Measurements from ENCODE around the gene PRKN.
"Not testable (repeated sequence)": the region's sequence is repeated elsewhere in the genome, so short reads cannot be mapped to it uniquely, and the experiment has no call there.

The PRKN gene

DNA sequence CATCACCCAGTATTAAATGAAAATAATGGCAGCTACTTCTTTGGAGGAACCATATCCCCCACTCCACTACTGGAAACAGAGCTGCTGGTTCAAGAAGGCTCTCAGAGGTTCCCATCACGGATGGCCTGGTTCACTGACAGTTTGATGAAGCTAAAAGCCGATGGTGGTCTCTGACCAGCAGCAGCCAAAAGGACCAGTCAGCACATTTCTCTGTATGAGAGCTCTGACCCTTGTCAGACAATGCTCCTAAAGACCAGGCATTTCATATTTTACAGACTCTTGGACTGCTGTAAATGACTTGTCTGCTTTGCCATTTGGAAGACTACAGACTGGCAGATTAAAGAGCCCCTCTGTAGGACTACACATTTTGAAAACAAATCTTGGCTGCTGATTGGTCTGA is 16.6 kb downstream of the PRKN start:
- DNase-seq (ENCODE audit: low read depth), result no peak

DNA sequence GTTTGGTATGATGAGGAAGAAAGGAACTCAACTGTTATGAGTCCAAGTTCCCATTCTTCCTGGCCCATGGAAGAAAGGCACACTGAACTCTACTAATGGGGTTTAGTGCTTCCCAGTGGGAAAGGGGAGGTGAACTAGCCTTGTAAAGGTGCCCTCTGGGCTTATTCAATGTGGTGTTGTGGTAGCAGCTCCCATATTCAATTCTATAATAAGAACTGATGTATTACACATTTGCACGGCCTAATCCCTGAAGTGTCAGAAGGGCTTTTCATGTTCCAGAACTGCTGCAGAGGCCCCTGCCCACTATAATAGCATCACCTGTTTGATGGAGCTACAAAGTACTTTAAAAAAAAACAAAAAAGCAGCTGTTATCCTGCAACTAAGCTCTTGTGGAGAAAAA is 17.1 kb downstream of the PRKN start:
- DNase-seq (ENCODE audit: low read depth), result no peak

DNA sequence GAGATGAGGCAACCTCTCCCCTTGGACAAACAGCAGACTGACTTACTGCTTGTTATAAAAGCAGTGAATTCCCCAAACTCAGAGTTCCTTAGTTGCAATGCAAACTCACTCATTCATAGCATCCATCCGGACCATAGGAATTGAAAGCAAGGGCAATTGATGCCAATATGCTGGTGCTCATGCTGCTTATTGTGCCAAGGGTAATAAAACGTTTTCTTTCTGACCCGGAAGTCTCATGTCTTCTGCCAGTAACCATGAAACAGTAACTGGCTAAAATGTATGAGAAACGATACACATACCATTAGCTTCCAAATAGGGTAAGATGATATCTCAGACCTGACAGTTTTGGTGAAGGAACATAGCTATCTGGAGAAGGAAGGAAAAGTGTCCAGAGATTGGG is 18.1 kb downstream of the PRKN start:
- no peak for DNase-seq (ENCODE audit: low read depth)

DNA sequence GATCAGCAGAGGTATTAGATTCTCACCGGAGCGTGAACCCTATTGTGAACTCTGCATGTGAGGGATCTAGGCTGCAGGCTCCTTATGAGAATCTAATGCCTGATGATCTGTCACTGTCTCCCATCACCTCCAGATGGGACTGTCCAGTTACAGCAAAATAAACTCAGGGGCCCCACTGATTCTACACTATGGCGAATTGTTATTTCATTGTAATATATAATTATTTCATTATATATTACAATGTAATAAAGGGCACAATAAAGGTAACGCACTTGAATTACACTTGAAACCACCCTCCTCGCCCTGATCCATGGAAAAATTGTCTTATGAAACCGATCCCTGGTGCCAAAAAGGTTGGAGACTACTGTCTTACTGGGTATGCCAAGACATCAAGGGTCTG is 18.6 kb downstream of the PRKN start:
- DNase-seq (ENCODE audit: low read depth), result no peak

DNA sequence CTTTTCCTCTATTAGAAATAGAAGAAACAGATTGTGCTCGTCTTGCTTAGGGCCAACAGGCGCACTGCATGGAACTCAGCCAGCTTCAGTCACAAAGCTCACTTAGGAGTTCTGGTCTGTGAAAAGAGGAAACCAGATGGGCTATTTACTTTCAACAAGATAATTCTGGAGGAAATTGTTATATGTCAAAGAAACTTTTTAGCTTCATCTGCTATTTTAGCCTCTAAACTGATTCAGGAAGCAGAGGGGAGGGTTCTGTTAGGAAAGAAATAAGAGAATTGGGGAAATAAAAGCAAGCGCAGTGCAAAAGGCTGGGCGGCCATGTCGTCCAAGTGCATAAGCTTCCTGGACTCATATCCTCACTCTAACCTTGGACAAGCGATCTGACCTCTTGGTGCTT is 21.3 kb downstream of the PRKN start:
- DNase-seq (ENCODE audit: low read depth), result no peak

DNA sequence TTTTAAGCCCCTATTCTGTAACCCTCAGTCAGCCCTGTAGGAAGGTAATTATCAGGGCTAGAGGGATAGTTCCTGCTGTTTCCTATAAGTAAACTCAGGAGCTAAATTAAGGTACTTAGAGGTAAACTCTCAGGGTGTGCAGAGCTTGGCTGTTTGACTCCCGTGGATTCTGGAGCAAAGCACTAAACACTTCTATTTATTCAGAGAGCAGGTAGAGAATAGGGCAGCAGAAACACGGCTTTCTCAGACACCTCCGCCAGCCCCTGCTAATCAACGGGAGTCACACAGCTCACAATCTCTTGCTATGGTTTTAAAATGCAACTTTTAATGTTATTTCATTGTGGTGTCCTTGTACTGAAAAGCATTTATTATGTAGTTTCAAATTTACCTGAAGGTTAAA is 21.8 kb downstream of the PRKN start:
- no peak for DNase-seq (ENCODE audit: low read depth)

DNA sequence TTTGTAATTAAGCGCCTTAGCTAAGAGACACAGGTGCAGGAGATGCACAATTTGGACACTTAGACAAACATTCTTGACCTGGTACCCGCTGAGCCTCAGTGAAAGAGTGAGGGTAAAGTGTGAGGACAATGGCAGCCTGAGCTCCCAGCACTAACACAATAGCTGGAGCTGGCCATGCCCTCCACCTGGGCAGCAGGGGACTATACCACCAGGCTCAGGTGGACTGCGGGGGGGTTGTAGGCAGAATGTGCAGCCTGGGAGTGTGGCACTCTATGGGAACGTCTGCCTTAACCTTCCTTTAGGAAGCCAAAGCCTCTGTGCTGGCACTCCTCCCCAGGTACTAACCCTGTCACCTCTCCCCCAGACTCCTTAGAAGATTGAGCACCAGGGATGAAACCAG is 23.6 kb downstream of the PRKN start:
- DNase-seq (ENCODE audit: low read depth), result no peak

DNA sequence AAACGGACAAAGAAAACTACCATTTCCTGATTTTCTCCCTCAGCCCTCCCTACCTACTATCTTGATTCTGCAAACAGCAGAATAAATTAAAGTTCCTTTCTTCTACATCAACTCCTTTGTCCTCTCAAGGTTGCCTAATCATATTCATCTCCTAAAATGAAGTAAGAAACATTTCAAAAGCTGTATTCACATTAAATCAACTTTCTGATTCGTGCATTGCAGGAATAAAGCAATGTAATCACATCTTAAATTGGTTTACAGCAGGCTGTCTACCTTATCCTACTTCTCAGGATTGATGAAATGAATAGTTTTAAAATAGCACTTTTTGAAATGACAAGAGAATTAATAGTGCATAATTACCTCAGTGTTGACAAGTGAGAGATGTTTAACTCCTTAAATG is 25.1 kb downstream of the PRKN start:
- DNase-seq (ENCODE audit: low read depth), result no peak

DNA sequence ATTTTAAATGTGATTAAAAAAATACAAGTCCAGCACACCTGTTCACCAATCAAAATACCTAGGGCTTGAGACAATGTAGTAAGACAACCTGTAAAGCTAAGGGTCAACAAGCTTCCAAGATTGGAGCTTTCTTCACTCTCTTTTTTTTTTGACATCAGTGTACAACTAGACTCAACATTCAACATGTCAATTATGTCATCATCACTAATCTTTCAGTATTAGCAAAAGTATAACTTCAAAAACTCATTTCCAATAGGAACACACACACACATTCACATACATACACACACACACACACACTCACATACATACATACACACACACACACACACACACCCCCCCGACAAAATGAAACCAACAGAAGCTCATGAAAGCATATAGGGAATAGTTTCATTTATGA is 26.0 kb downstream of the PRKN start:
- no peak for DNase-seq (ENCODE audit: low read depth)

DNA sequence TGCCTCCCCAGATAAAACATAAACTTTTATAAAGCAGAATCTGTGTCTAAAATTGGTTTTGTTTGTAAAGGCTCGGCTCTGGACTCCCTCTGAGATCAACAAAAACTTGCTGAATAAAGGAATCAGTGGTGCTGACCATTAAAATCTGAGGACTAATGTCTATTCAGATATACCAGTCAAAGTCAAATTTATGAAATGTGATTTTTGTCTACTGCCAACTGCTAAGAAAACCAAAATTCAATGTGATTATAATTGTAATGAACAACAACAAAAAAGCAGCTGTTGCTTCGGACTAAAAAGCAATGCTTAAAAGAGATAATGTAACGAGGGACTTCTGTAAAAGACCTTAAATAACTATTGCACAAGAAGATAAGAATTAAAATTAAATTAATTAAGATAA is 26.6 kb downstream of the PRKN start:
- DNase-seq (ENCODE audit: low read depth), result no peak

DNA sequence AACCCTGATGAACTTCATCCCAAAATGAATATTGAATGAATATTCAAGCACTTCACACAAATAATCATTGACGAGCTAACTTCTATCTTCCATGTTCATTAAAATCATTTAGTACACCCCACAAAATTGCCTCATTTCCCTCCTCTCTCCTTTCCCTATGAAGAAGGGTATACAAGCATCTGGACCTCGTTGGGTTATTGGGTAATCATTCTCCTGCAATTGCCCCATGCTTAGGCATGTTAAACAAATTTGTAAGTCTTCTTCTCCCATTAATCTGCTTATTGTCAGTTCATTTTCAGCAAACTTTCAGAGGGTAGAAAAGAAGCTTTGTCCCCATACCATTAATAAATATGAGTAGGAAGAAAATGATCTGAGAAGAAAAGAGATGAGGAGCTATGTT is 27.6 kb downstream of the PRKN start:
- DNase-seq (ENCODE audit: low read depth), result no peak

DNA sequence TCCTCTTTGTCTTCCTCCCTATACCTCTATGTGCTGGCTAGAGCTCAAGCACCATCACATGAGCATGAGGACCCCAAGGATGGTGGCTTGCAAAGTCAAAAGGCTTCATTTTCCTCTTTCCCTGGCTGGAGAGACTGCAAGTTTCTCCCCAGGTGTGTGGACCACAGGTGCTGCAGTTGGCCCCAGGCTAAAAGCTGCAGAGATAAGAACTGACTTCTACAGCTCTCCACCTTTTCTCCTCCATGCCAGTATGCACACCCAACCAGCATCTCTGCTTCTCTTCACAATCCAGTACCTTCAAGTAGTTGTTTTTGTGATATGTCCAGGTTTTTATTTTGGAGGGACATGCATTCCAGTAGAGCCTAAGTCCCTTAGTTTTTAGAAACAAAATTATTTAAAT is 29.1 kb downstream of the PRKN start:
- no peak for DNase-seq (ENCODE audit: low read depth)

DNA sequence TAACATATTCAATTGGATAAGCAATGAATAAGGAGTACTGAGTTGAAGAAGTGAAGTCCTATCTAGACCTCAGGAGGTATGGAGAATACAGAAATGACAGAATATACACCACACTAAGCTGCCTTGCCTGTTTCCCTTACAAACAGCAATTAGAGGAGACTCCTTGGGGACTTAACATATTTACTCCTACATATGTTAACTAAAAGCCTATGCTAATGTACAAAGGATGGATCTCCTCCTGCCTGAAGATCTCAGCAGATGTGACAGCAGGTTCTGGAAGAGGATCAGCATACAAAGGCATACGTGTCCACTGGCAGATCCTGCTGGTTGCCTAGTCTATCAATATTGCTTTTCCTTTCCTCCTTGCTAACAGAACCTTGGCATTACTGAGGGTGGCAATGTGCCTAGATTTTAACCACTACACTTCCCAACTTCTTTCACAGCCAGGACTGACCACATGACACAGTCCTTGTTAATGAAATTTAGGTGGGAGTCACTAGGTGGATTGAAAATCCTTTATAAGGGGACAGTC is 29.6 kb downstream of the PRKN start:
- DNase-seq (ENCODE audit: low read depth), result no peak

DNA sequence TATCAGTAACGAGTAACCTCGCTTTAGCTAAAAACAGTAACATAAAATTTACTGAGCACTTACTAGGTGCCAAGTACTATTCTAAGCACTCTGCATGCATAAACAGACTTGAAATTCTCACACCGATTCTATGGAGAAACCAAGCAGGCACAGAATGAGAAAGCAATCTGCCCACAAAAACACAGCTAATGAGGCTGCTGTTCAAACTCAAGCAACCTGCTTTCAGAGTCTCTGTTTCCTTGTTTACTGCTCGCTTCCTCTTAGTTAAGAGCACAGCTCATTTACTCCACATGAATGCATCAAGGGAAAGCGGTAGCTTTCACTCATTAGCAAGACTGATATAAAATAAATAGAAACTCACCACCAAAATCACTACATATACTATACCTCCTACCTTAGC is 37.4 kb downstream of the PRKN start:
- DNase-seq (ENCODE audit: low read depth), result no peak

DNA sequence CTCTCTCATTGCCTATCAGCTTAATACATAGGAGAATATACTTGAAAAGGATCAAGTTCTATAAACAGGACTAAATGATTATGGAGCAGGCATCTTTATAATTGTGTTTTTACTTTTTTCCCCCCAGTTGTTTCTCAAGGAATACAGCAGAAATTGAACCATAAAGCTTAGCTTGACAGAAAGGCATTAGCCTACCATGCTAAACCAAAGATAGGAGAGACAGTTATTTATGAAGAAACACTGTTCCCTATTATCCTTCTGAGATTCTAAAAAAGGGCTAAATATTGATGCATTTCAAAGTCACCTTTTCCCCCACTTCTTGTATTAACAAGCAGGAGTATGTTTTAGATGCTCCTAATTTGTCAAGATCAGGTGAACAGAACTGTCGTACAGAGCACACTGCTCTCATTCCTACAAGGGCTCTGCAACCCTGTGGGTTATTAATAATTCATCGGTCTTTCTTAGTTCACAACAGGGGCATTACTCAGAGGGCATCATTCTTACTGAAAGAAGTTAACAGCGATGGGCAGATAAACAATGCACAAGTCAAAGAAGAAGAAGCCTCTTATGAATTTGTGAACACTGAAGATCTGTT is 38.7 kb downstream of the PRKN start:
- DNase-seq (ENCODE audit: low read depth), result no peak

DNA sequence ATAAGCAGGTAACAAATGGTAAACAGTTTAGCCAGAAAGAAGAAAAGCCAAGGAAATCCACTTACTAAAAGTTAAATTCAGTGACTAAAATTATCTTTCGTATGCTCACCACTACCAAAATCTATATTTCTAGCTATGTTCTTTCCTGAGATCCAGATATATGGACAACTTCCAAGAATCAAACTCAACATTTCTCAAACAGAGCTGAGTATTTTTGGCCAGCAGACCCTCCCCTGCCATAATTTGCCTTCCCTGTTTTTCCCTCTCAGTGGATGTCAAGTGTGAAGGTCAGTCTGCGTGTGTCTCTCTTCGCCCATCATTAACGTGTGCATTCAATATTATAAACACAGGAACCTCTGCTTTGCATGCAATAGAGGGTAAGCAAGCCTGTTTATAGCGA is 42.0 kb downstream of the PRKN start:
- DNase-seq (ENCODE audit: low read depth), result no peak

DNA sequence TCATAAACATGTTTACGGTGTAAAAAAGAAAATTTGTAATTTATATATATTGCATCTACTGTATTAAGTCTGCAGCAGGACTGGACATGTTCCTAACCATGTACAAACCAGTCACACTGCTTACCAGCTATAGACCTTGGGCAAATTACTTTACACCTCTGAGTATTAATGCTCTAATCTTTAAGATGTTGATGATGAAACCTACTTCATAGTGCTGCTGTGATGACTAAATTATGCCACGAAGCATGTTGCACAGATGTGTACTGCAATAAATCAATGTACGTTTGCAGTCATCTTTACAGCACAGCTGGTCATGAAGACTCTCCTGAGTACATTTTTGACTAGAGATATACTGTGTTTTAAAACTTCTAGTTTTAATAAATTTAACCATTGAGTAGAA is 42.6 kb downstream of the PRKN start:
- no peak for DNase-seq (ENCODE audit: low read depth)

DNA sequence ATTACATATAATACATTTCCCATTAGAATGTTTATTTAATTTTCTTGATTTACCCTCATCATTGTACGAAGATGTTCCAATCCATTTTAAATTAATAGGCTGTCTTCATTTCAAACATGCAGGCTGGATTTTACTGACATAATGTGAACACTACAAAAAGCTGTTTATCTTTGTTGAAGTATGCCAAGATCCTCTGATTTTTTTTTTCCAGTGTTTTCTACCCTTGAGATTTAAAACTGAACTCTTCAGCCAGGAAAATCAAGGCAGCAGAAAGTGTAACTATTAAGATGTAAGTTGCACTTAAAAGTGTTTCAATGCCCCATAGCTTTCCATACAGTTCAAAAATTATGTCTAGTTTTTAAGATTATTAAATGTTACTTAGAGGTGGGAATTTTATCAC is 43.5 kb downstream of the PRKN start:
- no peak for DNase-seq (ENCODE audit: low read depth)

DNA sequence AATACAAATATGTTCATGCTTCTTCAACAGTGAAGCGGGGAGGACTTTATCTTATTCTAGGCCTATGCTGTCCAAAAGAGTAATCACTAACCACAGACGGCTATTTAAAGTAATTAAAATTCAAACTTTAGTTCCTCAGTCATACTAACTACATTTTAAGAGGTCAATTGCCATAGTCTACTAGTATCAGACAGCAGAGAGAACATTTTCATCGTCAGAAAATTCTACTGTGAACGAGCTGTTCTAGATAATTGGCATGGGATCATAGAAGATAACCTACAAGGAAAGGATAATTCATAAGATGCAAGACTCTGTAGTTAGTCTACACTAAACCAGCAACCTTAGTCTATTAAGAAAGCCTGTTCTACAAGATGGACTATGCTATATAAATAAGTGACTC is 44.4 kb downstream of the PRKN start:
- no peak for DNase-seq (ENCODE audit: low read depth)

DNA sequence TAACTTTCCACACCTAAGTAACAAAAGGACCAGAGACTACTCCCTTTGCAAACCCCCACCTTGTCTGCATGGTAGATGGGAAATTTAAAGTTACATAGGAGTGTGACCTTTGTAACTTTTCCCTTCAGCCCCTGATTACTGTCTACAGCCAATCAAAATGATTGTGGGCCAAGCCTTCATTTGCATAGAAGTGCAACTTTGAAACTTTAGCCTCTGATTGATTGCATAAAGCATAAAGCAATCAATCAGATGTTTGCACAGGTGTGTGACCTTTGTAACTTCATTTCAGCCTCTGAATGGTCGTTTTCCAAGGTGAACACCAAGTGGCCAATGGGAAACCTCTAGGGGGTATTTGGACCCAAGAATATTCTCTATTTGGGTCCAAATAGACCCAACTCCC is 46.1 kb downstream of the PRKN start:
- DNase-seq (ENCODE audit: low read depth), result no peak

DNA sequence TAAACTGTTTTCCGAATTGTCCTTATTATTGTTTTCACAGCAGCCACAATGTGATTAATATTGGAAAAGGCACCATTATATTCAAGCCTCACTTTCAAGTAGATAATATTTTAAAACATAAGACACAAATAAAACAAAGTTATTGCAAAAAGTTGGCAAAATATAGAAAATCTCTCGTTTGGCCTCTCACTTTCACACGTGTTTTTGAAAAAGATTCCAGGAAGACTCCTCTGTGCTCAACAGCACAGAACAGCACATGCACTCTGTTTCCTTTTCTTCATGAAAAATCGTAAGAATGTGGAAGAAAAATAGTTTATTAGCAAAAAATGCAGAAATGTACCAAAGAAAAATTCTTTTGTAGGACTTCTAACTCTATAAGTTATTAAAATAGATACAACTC is 46.7 kb downstream of the PRKN start:
- no peak for DNase-seq (ENCODE audit: low read depth)

DNA sequence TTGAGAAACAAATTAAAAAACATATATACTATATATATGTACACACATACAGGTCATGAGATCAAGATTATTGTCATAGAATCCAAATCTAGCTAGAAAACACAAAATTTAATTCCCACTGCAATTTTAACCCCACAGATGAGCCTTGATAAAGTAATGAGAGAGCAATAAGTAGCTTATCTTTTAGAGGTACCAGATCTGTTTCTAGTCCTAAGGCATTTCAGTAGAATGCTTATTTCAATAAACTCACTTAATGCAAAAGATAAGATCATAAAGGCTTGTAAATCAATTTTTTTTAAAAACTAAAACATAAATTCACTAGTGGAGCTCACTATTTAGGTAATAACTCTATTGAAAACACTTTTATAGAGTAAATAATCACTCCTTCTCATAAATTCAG is 47.2 kb downstream of the PRKN start:
- DNase-seq (ENCODE audit: low read depth), result no peak

DNA sequence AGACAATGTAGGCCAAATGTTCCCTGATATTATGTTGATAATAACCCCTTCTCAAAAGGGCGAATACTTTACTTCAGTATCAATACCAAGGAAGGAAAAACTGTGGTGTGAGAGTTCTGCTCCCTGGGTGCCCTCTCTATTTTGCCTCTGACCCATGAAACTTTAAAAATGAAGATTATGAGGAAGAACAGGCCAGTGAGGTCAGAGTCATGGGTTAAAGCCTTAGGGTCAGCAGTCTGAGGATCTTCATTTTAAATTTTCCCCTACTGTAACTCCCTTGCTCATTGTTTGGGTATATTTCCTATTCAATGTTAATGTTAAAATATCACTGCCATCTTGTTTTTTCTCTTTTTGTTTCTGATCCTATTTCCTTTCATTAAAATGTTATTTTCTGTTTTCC is 47.9 kb downstream of the PRKN start:
- no peak for DNase-seq (ENCODE audit: low read depth)

DNA sequence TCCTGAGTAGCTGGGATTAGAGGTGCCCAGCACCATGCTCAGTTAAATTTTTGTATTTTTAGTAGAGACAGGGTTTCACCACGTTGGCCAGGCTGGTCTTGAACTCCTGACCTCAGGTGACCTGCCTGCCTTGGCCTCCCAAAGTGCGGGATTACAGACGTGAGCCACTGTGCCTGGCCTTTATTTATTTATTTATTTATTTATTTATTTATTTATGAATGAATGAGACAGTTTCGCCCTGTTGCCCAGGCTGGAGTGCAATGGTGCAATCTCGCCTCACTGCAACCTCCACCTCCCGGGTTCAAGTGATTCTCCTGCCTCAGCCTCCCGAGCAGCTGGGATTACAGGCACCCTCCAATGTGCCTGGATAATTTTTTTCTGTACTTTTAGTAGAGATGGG is 48.7 kb downstream of the PRKN start:
- DNase-seq (ENCODE audit: low read depth), result not testable (repeated sequence)

DNA sequence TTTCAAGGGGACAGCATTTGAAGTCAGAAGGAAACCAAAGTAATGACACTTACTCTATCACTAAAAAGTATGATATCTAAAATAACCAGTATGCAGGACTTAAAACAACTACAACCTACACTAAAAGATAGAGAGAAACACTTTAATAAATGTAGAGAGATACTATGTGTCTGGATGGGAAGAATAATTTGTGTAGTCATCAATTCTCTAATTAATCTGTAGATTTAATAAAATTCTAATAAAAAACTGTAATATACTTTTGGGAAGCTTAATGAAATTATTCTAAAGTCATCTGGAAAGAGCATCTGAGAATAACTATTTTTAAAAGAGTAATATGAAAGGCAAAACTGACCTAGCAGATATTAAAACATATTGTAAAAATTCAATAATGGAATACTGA is 52.1 kb downstream of the PRKN start:
- no peak for DNase-seq (ENCODE audit: low read depth)

Measured in CMK (cell line).